Peyer's patch (tissue), 4 donors: ENCODE results near the gene MAPK9. TPM values are rescaled to one million over a fixed set of nuclear protein-coding genes. Genes with fewer than 3 reads are reported as not detected.
"Not testable (repeated sequence)": the region's sequence is repeated elsewhere in the genome, so short reads cannot be mapped to it uniquely, and the experiment has no call there.

Experiments used
- DNase-seq, 3 donors: peaks; one replicate each; pipeline ENCODE4 v3.0.0-alpha.2; 2017 to 2019
- H3K27ac ChIP-seq, 4 donors: fragments of 200-600 bp; sonication (generic); one replicate each; pipeline ENCODE4 v1.5.1; 2016 to 2019
- H3K27me3 ChIP-seq, 2 donors: fragments of 200-600 bp; sonication (generic); one replicate each; pipeline ENCODE4 v1.5.1; 2019
- H3K36me3 ChIP-seq, 3 donors: fragments of 200-600 bp; sonication (generic); one replicate each; pipeline ENCODE4 v1.5.1; 2016 to 2019
- H3K4me1 ChIP-seq, 4 donors: fragments of 200-600 bp; sonication (generic); one replicate each; pipeline ENCODE4 v1.5.1; 2016 to 2019
- H3K4me3 ChIP-seq, 4 donors: fragments of 200-600 bp; sonication (generic); 1 replicate in 3 of 4; 2 replicates in 1 of 4; pipeline ENCODE4 v1.5.1; 2016 to 2019; ENCODE audit warnings: mild to moderate bottlenecking in 1 of 4
- H3K9me3 ChIP-seq, 4 donors: fragments of 200-600 bp; sonication (generic); one replicate each; pipeline ENCODE4 v1.5.1; 2016 to 2019; ENCODE audit warnings: mild to moderate bottlenecking in 1 of 4
- POLR2A ChIP-seq, 2 donors: fragments of 450-650 bp; IDR thresholded peaks; one replicate each; pipeline ENCODE4 v1.5.1; 2017; ENCODE audit warnings: antibody characterized with exemption in 2 of 2, mild to moderate bottlenecking in 2 of 2, moderate library complexity in 2 of 2
- total RNA-seq, 4 donors: library from RNA; depleted of rRNA; stranded (reverse); fragments of >200 nt; gene quantifications; one replicate each; pipeline ENCODE4 v1.1.0, GENCODE V29; 2016
- TF ChIP-seq, protein P1 (sequence below), 6 experiments: fragments of 450-650 bp in 4 of 6; fragments of 200-600 bp in 2 of 6; sonication (generic) in 1 of 6; IDR thresholded peaks; one replicate each; pipeline ENCODE4 v1.5.1; 2017 to 2019; ENCODE audit warnings: antibody characterized with exemption in 6 of 6, mild to moderate bottlenecking in 3 of 6, moderate library complexity in 1 of 6

The MAPK9 gene
- total RNA-seq, 4 donors from 2014 or later = 25.1 to 31.3 (median 28.8) TPM

DNA sequence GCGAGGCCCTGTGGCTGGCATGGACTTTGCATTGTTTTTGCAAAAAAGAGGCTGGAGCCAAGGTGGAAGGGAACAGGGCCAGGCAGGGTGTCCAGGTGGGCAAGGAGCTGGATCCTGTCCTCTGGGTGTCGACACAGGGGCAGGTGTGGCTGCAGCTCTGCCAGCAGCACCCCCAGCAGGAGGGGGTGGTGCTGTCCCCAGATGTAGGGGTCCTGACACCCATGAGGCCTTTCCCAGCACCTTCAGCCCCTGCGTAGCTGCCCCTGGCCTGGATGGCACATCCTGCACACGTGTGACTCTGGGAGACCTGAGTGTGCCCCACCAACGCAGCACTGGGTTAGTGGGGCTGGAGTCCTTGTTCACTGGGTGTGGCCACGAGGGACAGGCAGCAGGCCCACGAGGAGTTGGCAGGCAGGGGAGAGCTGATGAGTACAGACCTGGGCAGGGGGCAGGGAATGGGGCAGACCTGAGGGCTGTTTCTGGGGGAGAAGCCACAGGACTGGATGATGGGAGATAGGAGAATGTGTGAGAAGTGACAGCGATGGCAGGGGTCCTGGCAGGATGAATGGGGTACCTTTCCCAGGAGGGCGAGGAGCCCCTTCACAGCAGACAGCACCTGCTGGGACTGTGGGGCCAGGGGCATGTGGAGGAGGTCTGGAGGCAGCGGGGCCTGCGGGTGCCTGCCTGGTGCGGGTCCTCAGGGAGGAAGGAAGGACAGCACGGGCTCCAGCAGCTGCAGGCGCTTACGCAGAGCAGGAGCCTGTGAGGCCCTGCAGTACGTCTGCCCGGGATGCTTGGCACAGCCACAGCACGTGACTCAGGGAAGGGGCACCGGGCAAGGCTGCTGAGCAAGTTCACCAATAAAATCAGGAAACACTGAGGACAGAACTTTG, 79.3 kb downstream of the MAPK9 start:
- peaks cover 0 to 12% (median 0%) of the 10 kb centered on the region in 4 donors for H3K9me3 ChIP-seq
- no peaks in the 10 kb centered on the region for H3K36me3 ChIP-seq
- peaks cover 0 to 3% of the 10 kb centered on the region in 2 donors for H3K27me3 ChIP-seq
- peaks cover 0 to 5% (median 0%) of the 10 kb centered on the region in 4 donors for H3K4me1 ChIP-seq
- no peak for TF ChIP-seq POLR2A (IDR thresholded peaks at IDR 0.05)
- TF ChIP-seq, protein P1, sequence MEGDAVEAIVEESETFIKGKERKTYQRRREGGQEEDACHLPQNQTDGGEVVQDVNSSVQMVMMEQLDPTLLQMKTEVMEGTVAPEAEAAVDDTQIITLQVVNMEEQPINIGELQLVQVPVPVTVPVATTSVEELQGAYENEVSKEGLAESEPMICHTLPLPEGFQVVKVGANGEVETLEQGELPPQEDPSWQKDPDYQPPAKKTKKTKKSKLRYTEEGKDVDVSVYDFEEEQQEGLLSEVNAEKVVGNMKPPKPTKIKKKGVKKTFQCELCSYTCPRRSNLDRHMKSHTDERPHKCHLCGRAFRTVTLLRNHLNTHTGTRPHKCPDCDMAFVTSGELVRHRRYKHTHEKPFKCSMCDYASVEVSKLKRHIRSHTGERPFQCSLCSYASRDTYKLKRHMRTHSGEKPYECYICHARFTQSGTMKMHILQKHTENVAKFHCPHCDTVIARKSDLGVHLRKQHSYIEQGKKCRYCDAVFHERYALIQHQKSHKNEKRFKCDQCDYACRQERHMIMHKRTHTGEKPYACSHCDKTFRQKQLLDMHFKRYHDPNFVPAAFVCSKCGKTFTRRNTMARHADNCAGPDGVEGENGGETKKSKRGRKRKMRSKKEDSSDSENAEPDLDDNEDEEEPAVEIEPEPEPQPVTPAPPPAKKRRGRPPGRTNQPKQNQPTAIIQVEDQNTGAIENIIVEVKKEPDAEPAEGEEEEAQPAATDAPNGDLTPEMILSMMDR (IDR thresholded peaks at IDR 0.05) = no peak
- no peak for DNase-seq
- no peak overlapping the region for H3K4me3 ChIP-seq
- no peak overlapping the region for H3K27ac ChIP-seq

DNA sequence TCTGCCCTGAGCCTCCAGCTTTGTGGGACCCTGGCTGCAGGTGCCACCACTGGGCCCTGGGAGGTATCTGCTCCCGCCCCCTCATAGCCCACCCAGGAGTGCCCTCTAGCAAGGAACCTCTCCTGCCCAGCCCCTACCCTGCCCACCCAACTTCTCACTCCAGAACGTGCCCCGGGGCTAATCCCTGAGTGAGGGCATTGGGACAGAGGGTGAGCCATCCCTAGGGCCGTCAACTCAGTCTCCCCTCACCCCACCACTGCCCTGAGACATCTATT, 80.2 kb downstream of the MAPK9 start:
- Histone ChIP-seq H3K36me3 (no peaks in the 10 kb centered on the region), H3K27me3 (peaks cover 0 to 5% of the 10 kb centered on the region in 2 donors), H3K4me1 (peaks cover 0 to 5% (median 0%) of the 10 kb centered on the region in 4 donors), H3K27ac (no peak overlapping the region), H3K9me3 (peaks cover 0 to 5% (median 0%) of the 10 kb centered on the region in 4 donors), H3K4me3 (no peak overlapping the region)
- no peak for TF ChIP-seq POLR2A (IDR thresholded peaks at IDR 0.05)
- TF ChIP-seq, protein P1 (IDR thresholded peaks at IDR 0.05) = no peak
- DNase-seq = no peak

DNA sequence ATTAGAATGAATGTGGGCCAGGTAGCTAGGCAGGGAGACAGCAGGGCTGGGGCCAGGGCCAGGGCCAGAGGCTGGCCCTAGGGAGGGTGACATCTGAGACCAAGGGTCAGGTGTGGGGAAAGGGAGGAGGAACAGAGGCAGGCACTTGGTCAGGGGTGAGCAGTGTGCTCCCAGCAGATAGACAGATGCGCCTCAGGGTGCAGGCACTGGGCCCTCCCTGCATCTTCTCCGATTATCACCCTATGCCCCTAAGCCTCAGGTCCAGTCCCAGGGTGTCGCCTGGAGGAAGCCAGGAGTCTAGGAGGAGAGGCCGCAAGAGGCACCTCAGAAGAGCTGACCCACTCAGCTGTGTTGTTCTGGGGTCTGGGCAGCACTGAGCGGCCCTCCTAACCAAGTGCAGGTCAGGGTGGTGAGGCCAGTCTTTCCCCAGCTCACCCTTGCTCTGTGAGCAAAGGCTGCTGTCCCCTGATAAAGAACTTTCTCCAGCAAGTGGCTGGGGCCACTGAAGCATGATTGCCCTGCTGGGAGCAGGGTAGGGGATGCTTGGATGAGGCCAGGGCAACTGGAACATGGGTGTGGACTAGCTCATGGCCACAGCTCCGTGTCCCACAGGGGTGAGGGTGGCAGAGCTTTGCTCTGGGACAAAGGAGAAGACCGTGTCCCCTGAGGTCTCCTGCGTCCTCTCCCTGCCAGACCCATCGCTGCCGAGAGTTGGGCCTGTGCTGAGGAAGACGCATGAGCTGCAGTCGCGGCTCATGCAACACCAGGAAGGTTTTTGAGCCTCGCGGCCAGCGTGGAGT, 80.7 kb downstream of the MAPK9 start:
- Histone ChIP-seq H3K9me3 (no peaks in the 10 kb centered on the region), H3K36me3 (no peaks in the 10 kb centered on the region), H3K4me3 (no peak overlapping the region), H3K27ac (no peak overlapping the region), H3K27me3 (peaks cover 0 to 5% of the 10 kb centered on the region in 2 donors), H3K4me1 (peaks cover 0 to 5% (median 0%) of the 10 kb centered on the region in 4 donors)
- no peak for DNase-seq
- TF ChIP-seq, protein P1 (IDR thresholded peaks at IDR 0.05) = no peak

DNA sequence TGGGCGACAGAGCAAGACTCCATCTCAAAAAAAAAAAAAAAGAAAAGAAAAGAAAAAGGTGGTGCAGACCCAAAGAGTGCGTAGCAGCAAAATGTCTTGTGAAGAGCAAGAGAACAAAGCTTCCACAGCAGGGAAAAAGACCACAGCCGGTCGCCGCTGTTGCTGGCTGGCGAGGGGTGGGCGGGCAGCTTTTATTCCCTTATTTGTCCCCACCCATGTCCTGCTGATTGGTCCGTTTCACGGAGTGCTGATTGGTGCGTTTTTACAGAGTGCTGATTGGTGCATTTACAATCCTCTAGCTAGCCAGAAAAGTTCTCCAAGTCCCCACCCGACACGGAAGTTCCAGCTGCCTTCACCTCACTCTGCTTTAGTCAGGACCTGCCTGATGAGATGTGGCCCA, 81.8 kb downstream of the MAPK9 start:
- not testable (repeated sequence) for H3K27ac ChIP-seq, H3K4me1 ChIP-seq, DNase-seq, H3K27me3 ChIP-seq, H3K9me3 ChIP-seq, H3K4me3 ChIP-seq, H3K36me3 ChIP-seq

DNA sequence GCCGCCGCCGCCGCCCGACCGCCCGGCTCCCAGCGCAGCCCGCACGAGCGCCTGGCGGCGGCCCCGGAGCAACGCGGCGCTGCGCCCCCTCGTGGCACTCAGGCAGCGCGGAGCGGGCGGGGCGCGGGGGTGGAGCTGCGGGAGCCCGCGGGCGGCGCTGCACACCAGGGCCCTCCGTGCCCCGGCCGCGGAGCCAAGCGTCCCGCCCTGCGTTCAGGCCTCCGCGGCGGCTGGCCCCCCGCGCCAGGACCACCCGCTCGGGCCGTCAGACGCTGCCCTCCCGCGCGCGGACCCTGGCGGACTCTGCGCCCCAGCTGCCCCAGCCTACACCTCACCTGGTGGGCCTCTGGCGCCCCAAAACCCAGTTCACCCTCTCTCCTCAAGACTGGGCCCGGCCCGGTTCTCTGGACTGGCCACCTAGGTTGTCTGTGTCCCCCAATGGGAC, 82.7 kb downstream of the MAPK9 start, which contains the start of gene RASGEF1C:
RASGEF1C (minus strand) TSS at position 75 of the 445 bp plus-strand sequence. CDS start 71,159 bp downstream, outside the sequence.
- TF ChIP-seq POLR2A (IDR thresholded peaks at IDR 0.05) = no peak
- TF ChIP-seq, protein P1 (IDR thresholded peaks at IDR 0.05) = peak in 3 of 6 experiments; percentile 58 to 72 (median 61)
- Histone ChIP-seq H3K9me3 (no peaks in the 10 kb centered on the region), H3K4me1 (peaks cover 0 to 5% (median 0%) of the 10 kb centered on the region in 4 donors), H3K27me3 (peaks cover 0 to 5% of the 10 kb centered on the region in 2 donors), H3K27ac (no peak within 1 kb of the TSS), H3K4me3 (peak within 1 kb of the TSS in 3 of 4 donors; percentile 18 to 50 (median 39)), H3K36me3 (no peaks in the 10 kb centered on the region)
- peak in 2 of 3 donors; percentile 68 to 80 for DNase-seq
